HEK293 (cell line): ENCODE data around the gene NID1.

ENCODE experiments used
- CTCF ChIA-PET: fragments of 350-600 bp; formaldehyde crosslinking; extraction: SDS; loops from one replicate; lab custom pipeline; 2021; ENCODE audit warnings: antibody characterized with exemption; lab: Yijun Ruan, JAX
- POLR2A ChIA-PET: fragments of 300-600 bp; formaldehyde crosslinking; extraction: SDS; loops from one replicate; lab custom pipeline; 2020; ENCODE audit warnings: antibody characterized with exemption, inconsistent platforms; lab: Yijun Ruan, JAX
- H3K27ac ChIP-seq: fragments of 200-500 bp; sonication (Bioruptor generic); 2 replicates; pipeline ENCODE4 v1.5.1; 2014; ENCODE audit warnings: low read depth, low read length, control low read depth, inconsistent platforms; ENCODE audit errors: extremely low read depth
- H3K36me3 ChIP-seq, 2 experiments: fragments of 200-500 bp in 1 of 2; sonication (Bioruptor generic) in 1 of 2; 1 replicate in 1 of 2; 2 replicates in 1 of 2; pipeline ENCODE4 v1.5.1; 2014 to 2017; ENCODE audit warnings: inconsistent platforms in 2 of 2, low read length in 2 of 2; ENCODE audit not compliant: control insufficient read depth in 2 of 2, insufficient read depth in 1 of 2
- H3K4me1 ChIP-seq: fragments of 200-500 bp; sonication (Bioruptor generic); 2 replicates; pipeline ENCODE4 v1.5.1; 2014; ENCODE audit warnings: mild to moderate bottlenecking, low read length, inconsistent platforms; ENCODE audit not compliant: control insufficient read depth, insufficient read depth
- H3K4me3 ChIP-seq: 2 replicates; pipeline ENCODE4 v1.5.1; 2011; ENCODE audit warnings: low read depth, mild to moderate bottlenecking, control low read depth, low read length, moderate library complexity
- H3K9me3 ChIP-seq: fragments of 200-500 bp; sonication (Bioruptor generic); 2 replicates; pipeline ENCODE4 v1.5.1; 2014; ENCODE audit warnings: low read depth, low read length, inconsistent platforms; ENCODE audit not compliant: control insufficient read depth, insufficient read depth
- GLIS2 ChIP-seq: fragments of 450-650 bp; formaldehyde crosslinking; IDR thresholded peaks from 2 replicates; pipeline ENCODE4 v1.5.1; 2016; ENCODE audit warnings: missing biosample characterization, missing genetic modification characterization
- MEIS1 ChIP-seq: sonication (generic); formaldehyde crosslinking; IDR thresholded peaks from 2 replicates; pipeline ENCODE4 v1.8.1; 2022; ENCODE audit warnings: missing genetic modification reagents, mild to moderate bottlenecking, borderline replicate concordance
- OVOL3 ChIP-seq: fragments of 450-650 bp; formaldehyde crosslinking; IDR thresholded peaks from 2 replicates; pipeline ENCODE4 v1.5.1; 2016; ENCODE audit warnings: missing biosample characterization, missing genetic modification characterization
- SCRT2 ChIP-seq: fragments of 450-650 bp; formaldehyde crosslinking; IDR thresholded peaks from 2 replicates; pipeline ENCODE4 v1.5.1; 2016; ENCODE audit warnings: missing biosample characterization, missing genetic modification characterization
- SETDB1 ChIP-seq: IDR thresholded peaks from one replicate; pipeline ENCODE4 v1.6.1; 2017; ENCODE audit warnings: mild to moderate bottlenecking, low read length, moderate library complexity, mixed read lengths; ENCODE audit not compliant: insufficient read length
- YY2 ChIP-seq: fragments of 450-650 bp; formaldehyde crosslinking; IDR thresholded peaks from 2 replicates; pipeline ENCODE4 v1.5.1; 2016; ENCODE audit warnings: missing biosample characterization, missing genetic modification characterization
- ZBTB10 ChIP-seq: fragments of 450-650 bp; formaldehyde crosslinking; IDR thresholded peaks from 2 replicates; pipeline ENCODE4 v1.5.1; 2016; ENCODE audit warnings: missing biosample characterization, missing genetic modification characterization
- ZBTB17 ChIP-seq: fragments of 450-650 bp; formaldehyde crosslinking; IDR thresholded peaks from 2 replicates; pipeline ENCODE4 v1.5.1; 2016; ENCODE audit warnings: missing biosample characterization, missing genetic modification characterization
- ZNF140 ChIP-seq: fragments of 450-650 bp; formaldehyde crosslinking; IDR thresholded peaks from 2 replicates; pipeline ENCODE4 v1.5.1; 2016; ENCODE audit warnings: missing biosample characterization, missing genetic modification characterization
- ZNF16 ChIP-seq: fragments of 450-650 bp; formaldehyde crosslinking; IDR thresholded peaks from 2 replicates; pipeline ENCODE4 v1.5.1; 2016; ENCODE audit warnings: low read depth, missing biosample characterization, missing genetic modification characterization
- ZNF18 ChIP-seq: fragments of 450-650 bp; formaldehyde crosslinking; IDR thresholded peaks from 2 replicates; pipeline ENCODE4 v1.5.1; 2016; ENCODE audit warnings: missing biosample characterization, missing genetic modification characterization
- ZNF211 ChIP-seq: fragments of 450-650 bp; formaldehyde crosslinking; IDR thresholded peaks from 2 replicates; pipeline ENCODE4 v1.5.1; 2016; ENCODE audit warnings: low read depth, missing biosample characterization, missing genetic modification characterization
- ZNF248 ChIP-seq: fragments of 450-650 bp; formaldehyde crosslinking; IDR thresholded peaks from 2 replicates; pipeline ENCODE4 v1.5.1; 2017; ENCODE audit warnings: missing biosample characterization, missing genetic modification characterization
- ZNF26 ChIP-seq: fragments of 450-650 bp; formaldehyde crosslinking; IDR thresholded peaks from 2 replicates; pipeline ENCODE4 v1.5.1; 2016; ENCODE audit warnings: missing biosample characterization, missing genetic modification characterization
- ZNF398 ChIP-seq: fragments of 450-650 bp; formaldehyde crosslinking; IDR thresholded peaks from 2 replicates; pipeline ENCODE4 v1.5.1; 2017; ENCODE audit warnings: missing biosample characterization, missing genetic modification characterization
- ZNF529 ChIP-seq: fragments of 450-650 bp; formaldehyde crosslinking; IDR thresholded peaks from 2 replicates; pipeline ENCODE4 v1.5.1; 2017; ENCODE audit warnings: missing genetic modification characterization, missing biosample characterization; ENCODE audit not compliant: insufficient replicate concordance
- ZNF530 ChIP-seq: fragments of 450-650 bp; formaldehyde crosslinking; IDR thresholded peaks from 2 replicates; pipeline ENCODE4 v1.5.1; 2016; ENCODE audit warnings: low read depth, missing biosample characterization, missing genetic modification characterization
- ZNF558 ChIP-seq: fragments of 450-650 bp; formaldehyde crosslinking; IDR thresholded peaks from 2 replicates; pipeline ENCODE4 v1.5.1; 2016; ENCODE audit warnings: missing biosample characterization, missing genetic modification characterization
- ZNF76 ChIP-seq: fragments of 450-650 bp; formaldehyde crosslinking; IDR thresholded peaks from 2 replicates; pipeline ENCODE4; 2016; ENCODE audit warnings: low read depth, missing biosample characterization, missing genetic modification characterization, borderline replicate concordance
- ZSCAN18 ChIP-seq: fragments of 450-650 bp; formaldehyde crosslinking; IDR thresholded peaks from 2 replicates; pipeline ENCODE4 v1.5.1; 2016; ENCODE audit warnings: missing biosample characterization, missing genetic modification characterization
- ZSCAN5A ChIP-seq: fragments of 450-650 bp; formaldehyde crosslinking; IDR thresholded peaks from 2 replicates; pipeline ENCODE4 v1.5.1; 2016; ENCODE audit warnings: missing biosample characterization, missing genetic modification characterization

The NID1 gene

GRCh38 chr1:236103059-236103458 lies 38.2 kb upstream of the NID1 start (continued):
- TF ChIP-seq ZBTB17 (tag by site-specific recombination) (no peak), ZNF398 (tag by site-specific recombination) (no peak), ZBTB10 (tag by site-specific recombination) (no peak)

GRCh38 chr1:236102611-236103010 lies 37.7 kb upstream of the NID1 start:
- CTCF ChIA-PET: interaction anchor here (0.6 to 1.3 kb wide), 7 partner anchors 10 to 944 kb away, joined by 3 to 6 read pairs (median 3); no protein-coding TSS in a partner anchor
- H3K4me3 ChIP-seq: no peak overlapping the region
- TF ChIP-seq GLIS2 (tag by site-specific recombination) (no peak), OVOL3 (tag by site-specific recombination) (no peak), ZNF140 (no peak), ZNF211 (tag by site-specific recombination) (no peak), MEIS1 (CRISPR knock-in tag) (no peak), ZNF16 (tag by site-specific recombination) (no peak), ZNF530 (tag by site-specific recombination) (no peak), ZSCAN5A (tag by site-specific recombination) (no peak), SCRT2 (tag by site-specific recombination) (no peak), ZNF248 (tag by site-specific recombination) (no peak), ZNF76 (tag by site-specific recombination) (no peak), SETDB1 (no peak), ZSCAN18 (tag by site-specific recombination) (no peak), YY2 (tag by site-specific recombination) (no peak), ZNF18 (tag by site-specific recombination) (no peak), ZNF558 (tag by site-specific recombination) (no peak), ZNF529 (tag by site-specific recombination) (no peak), ZNF26 (tag by site-specific recombination) (no peak)
- TF ChIP-seq, all 188 proteins: peak for 0

More at GRCh38 chr1:236102611-236103010, 37.7 kb upstream of the NID1 start:
- H3K4me1 ChIP-seq: no peaks in the 10 kb centered on the region
- no peaks in the 10 kb centered on the region for H3K36me3 ChIP-seq
- POLR2A ChIA-PET: no interaction called here
- no peak overlapping the region for H3K27ac ChIP-seq
- no peaks in the 10 kb centered on the region for H3K9me3 ChIP-seq
